ENCODE data around the gene OR11L1. TPM values are rescaled to one million over a fixed set of nuclear protein-coding genes. Genes with fewer than 3 reads are reported as not detected.

The OR11L1 gene
- total RNA-seq, 6 experiments from 2014 or later = not detected

- Histone ChIP-seq H3K27me3 (no peaks in the 10 kb centered on the region), H3K36me3 (no peaks in the 10 kb centered on the region), H3K9me3 (no peaks in the 10 kb centered on the region), H3K4me1 (no peaks in the 10 kb centered on the region), H3K4me3 (no peak overlapping the region), H3K27ac (no peak overlapping the region)
- TF ChIP-seq POLR2A (IDR thresholded peaks at IDR 0.05) = no peak
- no peak for TF ChIP-seq CTCF (IDR thresholded peaks at IDR 0.05)
- intact Hi-C loops (cut with DNase I) = no loop called here
- DNase-seq = peak in 1 of 3 donors; percentile 27
- peak in 1 of 4 donors; percentile 24 for ATAC-seq
- 73% methylated on average over 11 of the region's 14 CpGs for WGBS (ENCODE audit: insufficient coverage, low coverage, low lambda C conversion rate, missing lambda C conversion rate)
Measured at GRCh38 chr1:247854899-247855545, 13.3 kb upstream of the OR11L1 start.

- Histone ChIP-seq H3K36me3 (no peaks in the 10 kb centered on the region), H3K27me3 (no peaks in the 10 kb centered on the region), H3K4me3 (no peak overlapping the region), H3K27ac (no peak overlapping the region), H3K9me3 (no peaks in the 10 kb centered on the region), H3K4me1 (no peaks in the 10 kb centered on the region)
- DNase-seq = no peak
- WGBS (ENCODE audit: insufficient coverage, low coverage, low lambda C conversion rate, missing lambda C conversion rate) = 33% methylated on average over 1 of the region's 1 CpG
- ATAC-seq = no peak
- intact Hi-C loops (cut with DNase I) = no loop called here
- TF ChIP-seq CTCF (IDR thresholded peaks at IDR 0.05) = no peak
- TF ChIP-seq POLR2A (IDR thresholded peaks at IDR 0.05) = no peak
Measured at GRCh38 chr1:247849616-247850015, 7.9 kb upstream of the OR11L1 start.

- WGBS (ENCODE audit: insufficient coverage, low coverage, low lambda C conversion rate, missing lambda C conversion rate) = 69% methylated on average over 7 of the region's 7 CpGs
- no peak for TF ChIP-seq CTCF (IDR thresholded peaks at IDR 0.05)
- TF ChIP-seq POLR2A (IDR thresholded peaks at IDR 0.05) = no peak
- Histone ChIP-seq H3K27ac (no peak overlapping the region), H3K36me3 (no peaks in the 10 kb centered on the region), H3K9me3 (no peaks in the 10 kb centered on the region), H3K4me1 (no peaks in the 10 kb centered on the region), H3K4me3 (no peak overlapping the region), H3K27me3 (no peaks in the 10 kb centered on the region)
- no peak for DNase-seq
- intact Hi-C loops (cut with DNase I) = no loop called here
- no peak for ATAC-seq
Measured at GRCh38 chr1:247848346-247848745, 6.7 kb upstream of the OR11L1 start.

GRCh38 chr1:247845693-247846017 lies 4.0 kb upstream of the OR11L1 start:
- 39% methylated on average over 5 of the region's 5 CpGs for WGBS (ENCODE audit: insufficient coverage, low coverage, low lambda C conversion rate, missing lambda C conversion rate)
- no peak for TF ChIP-seq POLR2A (IDR thresholded peaks at IDR 0.05)
- no peak for TF ChIP-seq CTCF (IDR thresholded peaks at IDR 0.05)
- DNase-seq (no peak), ATAC-seq (no peak)
- Histone ChIP-seq H3K36me3 (no peaks in the 10 kb centered on the region), H3K4me3 (no peak overlapping the region), H3K9me3 (no peaks in the 10 kb centered on the region), H3K4me1 (no peaks in the 10 kb centered on the region), H3K27me3 (no peaks in the 10 kb centered on the region), H3K27ac (no peak overlapping the region)
- intact Hi-C loops (cut with DNase I) = no loop called here
